OCI-LY3 (cell line): ENCODE data around the gene GUCY1A1.

Experiments
- EZH2phosphoT487 ChIP-seq: fragments of 200-600 bp; shearing (Covaris generic); IDR thresholded peaks from 2 replicates; pipeline ENCODE4 v1.6.1; 2018; ENCODE audit warnings: antibody characterized with exemption, mixed run types, low read depth
- TF ChIP-seq, protein P1 (sequence below): fragments of 200-600, 300-600 bp; sonication (generic); IDR thresholded peaks from 2 replicates; pipeline ENCODE4 v1.5.1; 2014; ENCODE audit warnings: antibody characterized with exemption, low read length, low read depth

DNA sequence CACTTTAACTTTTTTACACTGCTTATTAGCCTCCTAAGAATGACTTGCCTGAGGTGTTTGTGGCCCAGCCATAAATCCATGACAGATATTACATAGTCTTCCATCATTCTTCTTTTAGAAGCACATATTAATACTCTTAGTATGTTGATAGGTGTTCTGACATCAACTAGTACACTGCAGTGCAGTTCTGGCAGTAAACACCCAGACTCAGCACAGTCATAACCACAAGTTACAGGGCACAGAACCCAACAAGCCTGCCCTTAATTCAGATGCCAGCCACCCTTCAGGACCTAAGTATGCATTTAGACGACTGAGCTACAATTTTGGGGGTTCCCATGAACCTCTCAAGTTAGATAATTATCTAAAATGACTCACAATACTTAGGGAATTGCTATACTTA lies 55.7 kb downstream of the GUCY1A1 start:
- TF ChIP-seq, protein P1, sequence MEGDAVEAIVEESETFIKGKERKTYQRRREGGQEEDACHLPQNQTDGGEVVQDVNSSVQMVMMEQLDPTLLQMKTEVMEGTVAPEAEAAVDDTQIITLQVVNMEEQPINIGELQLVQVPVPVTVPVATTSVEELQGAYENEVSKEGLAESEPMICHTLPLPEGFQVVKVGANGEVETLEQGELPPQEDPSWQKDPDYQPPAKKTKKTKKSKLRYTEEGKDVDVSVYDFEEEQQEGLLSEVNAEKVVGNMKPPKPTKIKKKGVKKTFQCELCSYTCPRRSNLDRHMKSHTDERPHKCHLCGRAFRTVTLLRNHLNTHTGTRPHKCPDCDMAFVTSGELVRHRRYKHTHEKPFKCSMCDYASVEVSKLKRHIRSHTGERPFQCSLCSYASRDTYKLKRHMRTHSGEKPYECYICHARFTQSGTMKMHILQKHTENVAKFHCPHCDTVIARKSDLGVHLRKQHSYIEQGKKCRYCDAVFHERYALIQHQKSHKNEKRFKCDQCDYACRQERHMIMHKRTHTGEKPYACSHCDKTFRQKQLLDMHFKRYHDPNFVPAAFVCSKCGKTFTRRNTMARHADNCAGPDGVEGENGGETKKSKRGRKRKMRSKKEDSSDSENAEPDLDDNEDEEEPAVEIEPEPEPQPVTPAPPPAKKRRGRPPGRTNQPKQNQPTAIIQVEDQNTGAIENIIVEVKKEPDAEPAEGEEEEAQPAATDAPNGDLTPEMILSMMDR: no peak
- TF ChIP-seq EZH2phosphoT487: no peak
